Stimulated activated CD4-positive, alpha-beta T cell treated with anti-CD3 and anti-CD28 coated beads, Interleukin-1b, Interleukin-23, amount 100 ng/mL, for 4 hours (primary cell): ENCODE measurements around the gene PTPRN2.

Experiments used
- DNase-seq, 2 donors: peaks; one replicate each; pipeline ENCODE4 v3.0.0-alpha.2; 2020; ENCODE audit warnings: low read depth in 2 of 2

PTPRN2 gene

DNA sequence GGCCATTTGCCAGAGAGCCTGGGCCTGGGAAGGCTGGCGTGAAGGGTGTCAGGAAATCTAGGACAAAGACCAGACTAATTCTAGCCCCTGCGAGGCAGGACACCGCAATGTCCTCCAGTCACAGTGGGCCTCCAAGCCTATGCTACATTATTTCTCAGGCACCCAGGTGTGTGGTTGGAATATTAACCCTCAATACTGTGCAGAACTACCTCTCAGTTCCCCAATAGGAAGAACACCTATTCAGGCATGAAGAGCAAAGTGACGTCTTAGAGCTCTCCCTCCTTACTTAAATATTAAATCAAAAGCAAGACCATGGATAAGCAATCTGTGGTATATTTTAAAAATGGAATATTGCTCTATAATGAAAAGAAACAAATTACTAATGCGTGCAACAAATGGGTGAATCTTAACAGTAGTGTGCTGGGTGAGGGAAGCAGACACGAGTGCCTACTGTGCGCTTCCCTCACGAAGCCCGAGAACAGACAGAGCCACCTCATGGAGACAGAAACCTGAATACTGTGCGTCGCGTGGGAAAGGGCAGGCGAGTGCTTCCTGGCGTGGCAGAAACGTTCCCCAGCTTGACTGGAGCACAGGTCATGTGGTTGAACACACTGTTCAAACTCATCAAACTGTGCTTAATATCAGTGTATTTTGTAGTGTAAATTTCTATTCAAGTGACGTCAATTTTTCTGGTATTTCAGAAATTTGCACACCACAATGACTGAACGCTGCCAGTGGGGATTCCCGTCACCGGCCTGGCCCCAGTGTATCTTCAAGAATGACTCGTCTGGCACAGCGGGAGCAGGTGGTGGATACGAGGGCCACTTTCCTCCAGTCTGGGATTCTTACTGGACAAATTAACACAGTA, 15.5 kb upstream of the PTPRN2 start:
- no peak for DNase-seq

DNA sequence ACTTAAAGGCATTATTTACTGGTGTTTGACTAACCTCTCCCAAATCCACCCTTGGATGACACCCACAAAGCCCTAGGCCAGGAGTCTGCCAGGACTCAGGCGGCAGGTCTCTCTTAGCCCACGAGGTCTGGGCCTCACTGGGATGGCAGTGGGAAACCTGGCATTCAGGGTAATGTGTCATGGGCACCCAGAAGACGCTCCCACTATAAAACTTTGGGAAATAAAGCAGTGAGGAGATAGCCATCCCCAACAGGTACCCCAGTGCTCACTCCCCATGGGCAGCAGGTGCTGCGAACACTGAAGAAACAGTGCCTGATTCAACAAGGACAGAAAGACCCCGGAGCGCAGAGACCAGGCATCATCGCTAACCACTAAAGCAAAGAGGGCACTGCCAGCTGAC, 14.4 kb upstream of the PTPRN2 start:
- DNase-seq: no peak

DNA sequence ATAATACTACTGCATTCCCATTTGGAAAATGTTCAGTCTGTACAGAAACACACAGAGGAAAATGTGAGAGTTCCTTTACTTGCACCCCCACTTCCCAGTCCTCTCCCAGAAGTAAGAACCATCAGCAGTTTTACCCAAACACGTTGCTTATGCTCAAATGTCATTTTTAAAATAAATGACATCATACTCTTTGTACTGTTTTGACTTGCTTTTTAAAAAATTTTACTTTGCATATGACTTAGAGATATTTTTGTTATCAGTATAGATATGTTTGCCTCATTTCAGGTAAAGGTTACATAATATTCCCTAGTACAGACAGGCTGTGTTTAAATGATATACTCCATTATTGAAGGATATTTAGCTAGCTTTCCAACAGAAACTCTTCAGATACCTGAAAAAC, 13.5 kb upstream of the PTPRN2 start:
- no peak for DNase-seq

DNA sequence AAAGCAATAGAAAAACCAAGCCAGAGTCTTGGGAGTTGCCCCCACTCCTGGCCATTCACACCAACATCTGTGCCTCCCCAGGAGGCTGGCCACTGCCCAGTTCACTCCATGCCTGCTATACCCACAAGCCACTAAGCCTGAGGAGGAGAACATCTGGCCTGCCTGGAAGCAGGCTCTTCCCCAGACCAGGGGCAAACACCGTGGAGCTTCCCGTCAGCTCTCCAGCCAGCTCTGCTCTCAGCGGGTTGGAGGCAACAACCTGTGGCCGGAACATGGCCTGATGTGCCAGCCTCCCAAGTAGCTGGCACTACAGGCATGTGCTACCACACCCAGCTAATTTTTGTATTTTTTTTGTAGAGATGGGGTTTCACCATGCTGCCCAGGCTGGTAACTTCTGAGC, 9.1 kb upstream of the PTPRN2 start:
- no peak for DNase-seq

DNA sequence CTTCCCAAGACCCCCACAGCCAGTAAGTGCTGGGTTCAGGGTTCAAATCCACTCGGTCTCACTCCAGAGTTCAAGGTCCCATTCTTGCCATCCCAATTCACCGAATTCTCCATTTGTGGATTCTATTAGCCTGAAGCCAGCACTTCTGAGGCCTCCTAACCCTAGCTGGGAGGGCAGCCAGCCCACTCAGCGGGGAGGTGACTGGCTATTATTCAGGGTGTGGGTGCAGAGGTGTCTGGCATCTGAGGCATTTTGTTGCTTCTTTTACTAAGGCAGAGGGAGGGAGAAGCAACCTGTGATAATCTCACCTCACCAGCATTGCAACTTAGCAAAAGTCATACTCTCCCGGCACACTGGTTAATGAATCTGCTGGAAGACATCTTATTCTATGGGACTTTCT, 8.7 kb upstream of the PTPRN2 start:
- DNase-seq: no peak

DNA sequence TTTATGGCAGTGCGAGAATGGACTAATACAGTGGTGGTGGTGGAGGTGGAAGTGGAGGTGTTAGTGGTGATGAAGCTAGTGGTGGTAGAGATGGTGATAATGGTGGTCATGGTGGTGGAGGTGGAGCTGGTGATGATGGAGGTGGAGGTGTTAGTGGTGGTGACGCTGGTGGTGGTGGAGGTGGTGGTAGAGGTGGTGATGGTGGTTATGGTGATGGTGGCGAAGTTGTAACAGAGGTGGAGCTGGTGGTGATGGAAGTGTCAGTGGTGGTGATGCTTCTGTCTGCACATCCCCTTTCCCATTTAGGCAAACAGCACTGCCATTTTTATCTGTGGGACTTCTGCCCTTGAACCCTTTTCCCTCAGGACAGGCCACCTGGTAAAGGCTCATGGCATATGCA, 7.4 kb upstream of the PTPRN2 start:
- no peak for DNase-seq

DNA sequence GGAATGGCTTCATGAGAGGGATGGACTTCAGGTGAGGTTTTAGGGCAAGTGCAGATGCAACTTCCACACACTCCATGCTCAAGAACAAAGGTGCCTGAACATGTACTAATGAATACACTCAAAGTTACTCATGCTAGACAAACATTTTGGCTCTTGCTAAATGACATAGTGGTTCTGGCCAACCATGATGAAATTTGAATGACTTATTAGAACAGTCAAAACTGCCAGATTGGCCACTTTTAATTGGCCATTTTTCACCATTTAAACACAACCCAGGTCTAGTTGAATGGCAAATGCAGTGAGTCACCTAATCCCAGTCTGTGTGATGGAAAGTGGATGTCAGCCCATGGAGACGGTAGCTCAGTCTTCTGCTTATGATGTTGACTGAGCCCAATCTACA, 4.9 kb upstream of the PTPRN2 start:
- DNase-seq: no peak

DNA sequence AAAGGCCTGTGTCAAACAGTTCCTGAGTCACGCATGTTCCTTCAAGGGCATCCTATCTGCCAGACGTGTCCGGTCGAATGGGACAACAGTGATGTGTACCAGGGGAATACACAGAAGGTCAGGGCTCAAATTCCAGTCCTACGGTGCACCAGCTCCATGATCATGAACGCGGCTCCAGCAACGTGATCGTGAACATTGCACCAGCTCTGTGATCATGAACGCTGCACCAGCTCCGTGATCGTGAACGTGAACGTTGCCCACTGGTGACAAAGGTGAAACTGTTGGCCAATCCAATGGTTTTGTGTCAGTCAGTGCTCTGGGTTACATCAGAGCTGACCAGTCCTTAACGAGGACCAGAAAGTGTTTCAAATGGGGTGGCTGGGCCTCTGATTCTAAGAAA, 4.3 kb upstream of the PTPRN2 start:
- DNase-seq: no peak

DNA sequence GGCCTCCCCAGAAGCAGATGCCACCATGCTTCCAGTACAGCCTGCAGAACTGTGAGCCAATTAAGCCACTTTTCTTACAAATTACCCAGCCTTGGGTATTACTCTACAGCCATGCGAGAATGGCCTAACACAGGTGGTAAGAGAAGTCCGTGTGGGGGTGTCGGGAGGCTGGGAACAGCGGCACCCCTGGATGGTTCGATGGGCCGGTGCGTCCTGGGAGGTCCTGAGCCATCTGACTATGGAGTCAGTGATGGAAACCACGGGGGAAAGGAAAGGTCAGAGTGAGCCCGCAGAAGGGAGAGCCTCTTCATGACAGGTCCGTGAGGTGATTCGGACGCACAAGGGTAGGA, 2.5 kb upstream of the PTPRN2 start:
- no peak for DNase-seq

DNA sequence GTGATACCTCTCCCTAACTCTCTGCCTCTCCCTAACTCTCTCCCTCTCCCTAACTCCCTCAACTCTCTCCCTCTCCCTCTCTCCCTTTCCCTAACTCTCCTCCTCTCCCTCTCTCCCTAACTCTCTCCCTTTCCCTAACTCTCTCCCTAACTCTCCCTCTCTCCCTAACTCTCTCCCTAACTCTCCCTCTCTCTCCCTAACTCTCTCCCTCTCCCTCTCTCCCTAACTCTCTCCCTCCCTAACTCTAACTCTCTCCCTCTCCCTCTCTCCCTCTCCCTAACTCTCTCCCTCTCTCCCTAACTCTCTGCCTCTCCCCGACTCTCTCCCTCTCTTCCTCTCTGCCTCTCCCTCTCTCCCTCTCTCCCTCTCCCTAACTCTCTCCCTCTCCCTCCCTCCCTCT, 2.0 kb upstream of the PTPRN2 start:
- no peak for DNase-seq

DNA sequence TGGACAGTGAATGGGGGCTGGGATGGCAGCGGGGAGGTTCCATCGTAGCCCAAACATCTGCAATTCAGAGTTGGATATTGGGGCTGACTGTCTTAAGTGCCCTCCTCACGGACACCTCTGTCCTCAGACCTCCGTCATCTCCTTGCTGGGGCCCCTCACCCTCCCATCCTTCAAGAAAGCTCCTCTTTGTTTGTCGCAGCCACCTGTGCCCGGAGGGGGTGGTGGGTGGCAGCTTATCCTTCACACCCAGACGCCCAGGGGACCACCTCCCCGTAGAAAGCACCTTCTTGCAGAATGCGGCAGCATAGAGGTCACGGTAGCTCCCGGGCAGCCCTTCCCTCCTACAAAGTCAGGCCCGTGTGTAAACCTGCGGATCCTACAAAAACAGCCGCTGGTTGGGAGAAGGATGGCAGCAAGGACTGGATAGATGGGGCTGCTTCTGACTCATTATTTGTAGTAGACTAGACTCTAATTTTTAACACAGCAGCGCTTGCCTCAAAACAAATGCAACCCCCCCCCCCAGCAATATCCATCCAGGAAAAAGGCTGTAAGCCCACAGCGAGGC, 1.3 kb upstream of the PTPRN2 start:
- no peak for DNase-seq

DNA sequence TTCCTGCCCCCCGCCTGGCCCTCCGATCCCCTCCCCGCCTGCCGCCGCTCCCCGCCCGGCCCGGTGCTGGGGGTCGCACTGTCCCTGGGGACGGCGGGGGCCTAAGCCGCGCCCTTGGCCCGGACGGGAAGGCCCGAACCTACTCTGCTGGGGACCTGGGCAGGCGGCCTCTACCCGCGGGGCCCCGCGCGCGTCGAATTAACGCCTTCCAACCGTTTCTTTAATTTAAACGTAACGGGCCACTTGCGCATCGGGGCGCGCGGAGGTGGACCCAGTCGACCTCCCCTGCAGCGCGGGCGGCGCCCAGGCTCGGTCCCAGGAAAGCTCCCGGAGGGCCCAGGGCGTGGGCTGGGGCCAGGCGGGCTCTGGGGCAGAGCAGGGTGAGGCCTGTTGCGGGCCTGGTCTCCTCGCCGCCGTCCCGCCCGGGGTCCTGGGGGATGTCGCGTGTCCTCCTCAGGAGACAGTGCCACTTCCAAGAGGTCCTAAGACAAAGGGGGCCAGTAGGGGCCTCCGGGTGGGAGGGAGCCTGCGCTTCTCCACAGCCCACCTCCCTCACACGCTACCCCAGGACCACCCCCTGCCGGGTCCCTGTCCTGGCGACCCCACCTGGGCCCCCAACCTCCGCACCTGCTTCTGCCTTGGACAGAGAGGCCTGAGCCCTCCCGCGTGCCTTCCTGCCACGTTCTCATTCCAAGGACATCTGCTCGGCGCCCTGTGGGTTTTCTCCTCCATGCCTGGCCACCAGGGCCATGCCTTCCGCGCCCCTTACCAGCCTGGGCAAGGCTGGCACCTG, 658 bp upstream of the PTPRN2 start:
- DNase-seq: no peak

DNA sequence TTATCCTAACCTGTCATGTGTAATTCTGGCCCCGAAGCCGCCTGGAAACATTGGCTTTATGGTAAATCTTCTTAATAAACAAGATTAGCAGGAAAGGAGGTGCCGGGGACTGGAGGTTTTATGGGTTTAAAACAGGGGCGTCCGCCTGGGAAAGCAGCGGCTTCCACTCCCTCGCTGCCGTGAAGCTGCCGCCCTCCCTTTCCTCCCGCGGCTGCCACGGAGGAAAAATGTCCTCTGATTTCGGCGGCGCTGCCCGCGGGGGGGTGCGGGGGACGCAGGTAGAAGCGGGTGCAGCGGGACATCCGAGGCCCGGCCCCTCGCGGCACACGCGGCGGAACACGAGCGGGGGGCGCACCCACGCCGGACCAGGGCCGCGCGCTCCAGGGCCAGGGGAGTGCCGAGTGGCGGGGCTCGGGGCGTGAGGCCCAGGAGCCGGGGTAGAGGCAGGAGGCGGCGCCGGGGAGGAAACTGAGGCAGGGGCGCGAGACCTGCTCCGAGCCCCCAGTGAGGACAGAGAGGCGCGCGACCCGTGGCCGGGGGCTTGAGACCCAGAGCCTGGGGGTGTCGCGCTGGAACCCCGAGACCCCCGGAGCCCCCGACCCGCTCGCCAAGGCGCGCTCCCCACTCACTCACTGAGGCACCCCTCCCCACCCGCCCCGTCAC, 993 bp downstream of the PTPRN2 start:
- no peak for DNase-seq

DNA sequence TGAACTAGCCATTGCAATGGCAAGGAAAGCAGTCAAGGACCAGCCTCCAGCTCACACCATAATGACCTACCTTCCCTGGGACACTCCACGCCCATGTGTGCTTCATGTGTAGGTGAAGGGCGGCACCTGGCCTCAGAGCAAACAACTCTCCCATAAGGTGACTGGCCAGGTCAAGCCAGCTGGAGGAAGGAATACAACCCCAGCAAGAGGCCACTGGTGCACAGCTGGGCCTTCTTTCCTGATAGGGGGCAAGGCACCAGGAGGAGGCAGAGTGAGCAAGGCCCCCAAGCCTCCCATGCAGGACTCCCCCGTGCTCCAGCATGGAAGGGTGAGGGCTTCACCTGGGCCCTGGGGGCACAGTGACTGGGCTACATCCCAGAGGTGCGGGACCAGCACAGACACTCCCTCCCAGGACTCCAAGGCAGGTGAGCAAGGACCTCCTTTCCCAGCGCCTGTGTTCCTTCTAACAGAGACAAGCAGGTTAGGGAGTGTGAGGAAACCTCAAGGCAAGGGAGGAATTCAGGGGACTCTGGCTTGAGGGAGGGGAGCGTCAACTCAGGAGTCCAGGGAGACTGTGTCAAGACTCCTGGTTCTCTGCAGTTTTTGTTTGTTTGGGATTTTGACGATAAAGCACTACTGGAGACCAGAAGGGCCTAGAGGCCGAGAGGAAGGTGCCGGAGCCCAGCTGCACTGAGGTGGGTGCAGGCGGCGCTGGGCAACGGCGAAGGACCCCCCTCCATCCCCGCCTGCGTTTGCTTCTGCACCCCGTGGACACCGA, 1.7 kb downstream of the PTPRN2 start:
- DNase-seq: no peak

DNA sequence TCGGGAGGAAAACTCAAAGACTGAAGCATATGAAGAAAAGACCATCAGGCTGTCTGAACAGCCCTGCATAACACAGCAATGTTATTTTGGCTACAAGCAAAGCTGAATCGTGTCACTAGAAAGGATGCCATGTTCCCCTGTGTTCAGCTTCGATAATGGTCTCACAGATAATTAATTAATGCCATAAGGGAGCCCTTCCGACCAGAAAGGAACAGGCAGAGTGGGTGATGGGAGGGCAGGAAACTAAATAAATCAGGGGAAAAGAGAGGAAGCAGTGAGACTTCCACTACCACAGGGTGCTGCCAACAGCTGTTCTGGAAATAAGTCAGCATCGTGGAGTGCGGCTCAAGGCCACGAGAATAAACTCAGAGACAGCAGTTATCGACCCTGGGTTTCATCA, 3.2 kb downstream of the PTPRN2 start:
- DNase-seq: no peak

DNA sequence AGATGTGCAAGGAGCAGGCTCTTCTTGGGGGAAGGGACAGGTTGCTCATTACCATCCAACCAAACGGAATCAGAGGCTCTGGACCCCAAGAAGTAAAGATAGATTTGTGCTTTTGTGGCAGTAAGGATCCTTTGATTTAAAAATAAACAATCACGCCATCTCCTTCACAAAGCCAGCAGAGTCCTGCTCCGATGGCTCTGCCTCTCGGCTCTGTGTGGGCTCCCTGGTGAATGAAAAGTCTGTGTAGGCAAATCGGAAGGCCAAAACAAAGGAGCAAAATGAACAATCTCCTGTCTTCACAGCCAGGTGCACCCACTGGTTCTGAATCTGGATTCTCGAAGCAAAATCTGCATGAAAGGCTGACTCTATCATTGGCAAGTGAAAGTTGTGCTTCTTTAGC, 3.8 kb downstream of the PTPRN2 start:
- DNase-seq: no peak

DNA sequence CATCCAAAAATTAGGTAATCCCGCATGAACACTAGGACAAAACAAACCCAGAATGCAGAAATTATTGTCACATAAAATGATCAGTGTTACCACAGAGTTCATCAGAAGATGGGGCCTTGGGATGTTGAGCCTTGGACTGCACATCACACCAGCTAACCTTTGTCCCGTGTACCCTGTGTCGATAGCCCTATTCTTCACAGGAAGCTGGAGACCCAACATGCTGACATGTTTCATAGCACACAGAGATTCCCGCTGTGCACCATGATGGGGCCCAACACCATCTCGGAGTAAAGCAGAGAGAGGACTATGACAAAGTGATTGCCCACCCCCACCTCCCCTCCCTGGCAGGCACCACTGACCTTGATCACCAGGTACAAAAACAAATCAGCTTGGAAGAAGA, 4.5 kb downstream of the PTPRN2 start:
- DNase-seq: no peak

DNA sequence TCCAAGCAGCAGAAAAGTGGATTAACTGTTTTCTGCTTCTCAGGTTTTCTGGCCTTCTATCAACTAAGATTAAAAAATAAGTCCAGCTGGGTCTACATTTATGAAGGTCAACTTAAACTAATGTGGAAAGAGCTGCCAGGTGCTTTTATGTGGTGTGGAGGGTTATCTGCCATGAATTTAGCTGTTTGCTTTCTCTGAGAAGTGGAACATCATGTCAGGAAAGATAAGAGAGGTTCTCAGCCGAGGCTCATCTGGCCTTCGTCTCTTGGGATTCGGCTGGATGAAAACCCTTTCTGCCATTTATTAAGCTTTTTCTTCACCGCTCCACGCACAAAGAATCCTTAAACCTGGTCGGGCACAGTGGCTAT, 5.5 kb downstream of the PTPRN2 start:
- no peak for DNase-seq

DNA sequence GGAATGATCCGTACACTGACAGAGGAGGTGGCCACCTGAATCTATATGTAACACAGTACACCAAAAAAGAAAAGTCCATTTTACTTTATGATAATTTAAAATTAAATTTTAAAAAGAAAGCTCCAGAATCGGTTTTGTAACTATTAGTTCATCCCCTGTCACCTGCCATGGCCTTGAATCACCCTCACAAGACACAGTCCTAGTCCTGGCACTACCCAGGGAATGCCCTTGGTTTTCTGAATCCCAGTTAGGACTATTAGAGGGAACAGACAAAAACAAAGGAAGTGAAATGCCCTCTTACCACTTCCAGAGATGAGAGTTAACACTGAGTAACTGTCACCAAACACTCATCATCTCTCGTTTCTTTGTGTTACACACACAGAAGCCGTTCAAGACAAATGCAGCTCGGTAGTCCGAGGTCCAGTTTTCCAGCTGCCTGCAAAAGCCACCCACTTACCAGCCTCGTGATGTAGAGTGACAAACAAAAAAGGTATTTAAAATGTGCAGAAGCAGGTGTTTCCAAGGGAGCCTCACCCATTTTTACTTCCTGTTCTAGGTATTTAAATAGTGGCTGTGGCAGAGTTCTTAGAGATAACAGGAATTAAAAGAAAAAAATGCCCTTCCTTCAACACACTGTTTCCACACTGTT, 6.1 kb downstream of the PTPRN2 start:
- no peak for DNase-seq

DNA sequence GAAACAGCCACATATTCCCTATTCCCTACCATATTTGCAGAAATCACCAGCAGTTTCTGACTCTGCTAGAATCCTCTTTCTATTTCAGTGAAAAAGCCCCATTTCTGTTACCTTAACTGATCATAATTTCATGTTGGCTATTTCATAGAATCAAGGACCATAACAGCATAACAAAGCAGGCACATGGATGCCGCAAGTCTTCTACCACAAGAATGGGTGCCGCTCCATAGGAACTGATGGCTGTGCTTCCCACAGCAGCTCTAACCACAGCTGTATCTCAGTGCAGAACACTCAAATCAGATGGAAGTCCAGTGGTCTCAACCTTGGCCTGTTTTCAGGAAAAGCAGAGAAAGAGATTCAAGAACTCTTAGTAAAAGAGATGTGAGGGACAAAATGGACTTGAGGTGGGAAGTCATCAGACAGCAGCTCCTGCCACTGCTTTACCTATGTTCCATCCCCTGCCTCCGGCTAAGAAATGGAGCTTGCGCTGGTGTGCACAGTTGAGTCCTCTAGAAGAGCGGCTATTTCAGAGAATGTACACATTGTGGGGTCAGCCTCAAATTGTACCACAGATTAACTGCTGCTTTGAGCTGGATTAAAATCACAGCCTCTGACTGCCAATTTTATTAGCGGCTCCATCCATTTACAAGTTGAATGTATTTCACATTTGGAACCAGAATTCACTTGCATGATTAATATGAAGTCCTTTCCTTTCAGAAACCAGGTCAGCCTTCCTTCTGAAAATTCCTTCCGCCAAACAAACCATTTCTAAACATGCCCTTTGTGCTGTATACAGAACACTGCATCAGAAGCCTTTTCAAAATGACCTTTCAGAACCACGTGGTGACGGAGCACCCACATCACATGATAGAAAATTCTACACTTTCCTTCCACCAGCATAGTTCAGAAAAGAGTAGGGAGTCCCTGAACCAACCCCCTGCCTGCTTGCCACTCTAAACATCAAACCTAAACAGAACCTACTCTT, 7.7 kb downstream of the PTPRN2 start:
- DNase-seq: no peak
